ENCODE results near the gene GPR160.
"Not testable (repeated sequence)": the region's sequence is repeated elsewhere in the genome, so short reads cannot be mapped to it uniquely, and the experiment has no call there.

GPR160 gene

GRCh38 chr3:170096342-170096741, 58.5 kb downstream of the GPR160 start:
- no peak for DNase-seq (ENCODE audit: insufficient read length)
- no peak for TF ChIP-seq POLR2A (IDR thresholded peaks at IDR 0.05; ENCODE audit: low read depth, low read length)
- TF ChIP-seq POLR2AphosphoS5 (IDR thresholded peaks at IDR 0.05; ENCODE audit: low read depth, low read length): no peak
- no peak for TF ChIP-seq TAF1 (IDR thresholded peaks at IDR 0.05; ENCODE audit: borderline replicate concordance, low read depth, low read length)
- peak; percentile 63 for FAIRE-seq

DNA sequence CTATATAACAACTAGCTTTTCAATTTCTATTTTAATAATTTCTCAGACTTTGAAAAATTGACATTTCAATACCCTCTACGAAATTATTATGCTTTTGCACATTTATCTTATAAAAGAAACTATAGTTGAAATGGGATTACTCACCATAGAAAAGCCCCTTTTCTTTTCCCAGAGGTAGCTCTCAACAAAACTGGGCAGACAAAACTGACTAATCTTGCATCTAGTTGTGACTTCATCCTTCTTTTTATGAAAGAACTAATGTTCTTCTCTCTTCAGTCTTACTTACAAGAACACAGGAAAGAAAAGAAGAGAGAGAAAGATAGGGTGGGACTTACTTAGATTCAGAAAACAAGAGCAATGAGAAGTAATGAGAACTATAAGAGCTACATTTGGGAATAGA, 61.0 kb downstream of the GPR160 start:
- no peak for DNase-seq (ENCODE audit: insufficient read length)
- FAIRE-seq: peak; percentile 38
- TF ChIP-seq POLR2A (IDR thresholded peaks at IDR 0.05; ENCODE audit: low read depth, low read length): no peak
- TF ChIP-seq POLR2AphosphoS5 (IDR thresholded peaks at IDR 0.05; ENCODE audit: low read depth, low read length): no peak

- no peak for FAIRE-seq
- TF ChIP-seq TAF1 (IDR thresholded peaks at IDR 0.05; ENCODE audit: borderline replicate concordance, low read depth, low read length) (no peak), POLR2A (IDR thresholded peaks at IDR 0.05; ENCODE audit: low read depth, low read length) (no peak), POLR2AphosphoS5 (IDR thresholded peaks at IDR 0.05; ENCODE audit: low read depth, low read length) (no peak)
These were observed 63.1 kb downstream of the GPR160 start for GRCh38 chr3:170100944-170101343.

DNA sequence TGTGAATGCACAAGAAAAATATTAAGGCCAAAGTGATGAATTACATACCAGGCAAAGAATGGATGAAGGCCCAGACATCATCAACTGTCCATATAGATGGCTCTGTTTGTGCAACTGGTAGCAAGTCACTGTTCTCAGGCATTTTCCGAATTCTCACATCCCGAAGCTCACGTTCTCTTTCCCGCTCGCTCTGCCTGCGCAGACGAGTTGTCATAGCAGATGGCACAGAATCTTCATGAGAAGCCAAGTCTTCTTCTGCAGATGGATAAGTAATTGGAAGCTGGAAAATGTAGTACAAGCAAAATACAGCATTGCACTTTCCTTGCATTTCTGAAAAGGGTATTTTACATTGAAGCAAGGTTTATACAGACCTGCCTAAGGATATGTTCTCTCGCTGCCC, 64.6 kb downstream of the GPR160 start:
- no peak for DNase-seq (ENCODE audit: insufficient read length)
- FAIRE-seq: peak; percentile 42
- no peak for TF ChIP-seq TAF1 (IDR thresholded peaks at IDR 0.05; ENCODE audit: borderline replicate concordance, low read depth, low read length)
- no peak for TF ChIP-seq POLR2AphosphoS5 (IDR thresholded peaks at IDR 0.05; ENCODE audit: low read depth, low read length)
- TF ChIP-seq POLR2A (IDR thresholded peaks at IDR 0.05; ENCODE audit: low read depth, low read length): no peak

More at GRCh38 chr3:170100944-170101343, 63.1 kb downstream of the GPR160 start:
- no peak for DNase-seq (ENCODE audit: insufficient read length)

DNA sequence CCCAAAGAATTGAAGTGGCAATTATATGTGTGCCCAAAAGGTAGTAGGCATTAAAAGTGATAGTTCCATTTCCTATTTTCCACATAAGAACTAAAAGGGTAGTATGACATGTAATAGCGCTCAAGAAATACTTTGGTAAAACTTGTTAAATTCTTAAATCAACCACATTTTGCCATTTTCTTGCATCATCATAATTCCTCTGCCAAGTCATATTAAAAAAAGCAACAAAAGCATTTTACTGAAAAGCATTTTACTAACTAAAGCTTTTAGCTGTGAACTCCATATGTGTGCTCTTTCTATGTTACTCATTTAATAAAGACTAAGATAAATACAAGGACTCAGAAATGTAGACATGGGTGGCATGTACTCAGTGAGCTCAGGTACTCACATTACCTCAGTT, 70.1 kb downstream of the GPR160 start:
- DNase-seq (ENCODE audit: insufficient read length) (no peak), FAIRE-seq (no peak)
- TF ChIP-seq POLR2A (IDR thresholded peaks at IDR 0.05; ENCODE audit: low read depth, low read length): no peak
- TF ChIP-seq TAF1 (IDR thresholded peaks at IDR 0.05; ENCODE audit: borderline replicate concordance, low read depth, low read length): no peak

DNA sequence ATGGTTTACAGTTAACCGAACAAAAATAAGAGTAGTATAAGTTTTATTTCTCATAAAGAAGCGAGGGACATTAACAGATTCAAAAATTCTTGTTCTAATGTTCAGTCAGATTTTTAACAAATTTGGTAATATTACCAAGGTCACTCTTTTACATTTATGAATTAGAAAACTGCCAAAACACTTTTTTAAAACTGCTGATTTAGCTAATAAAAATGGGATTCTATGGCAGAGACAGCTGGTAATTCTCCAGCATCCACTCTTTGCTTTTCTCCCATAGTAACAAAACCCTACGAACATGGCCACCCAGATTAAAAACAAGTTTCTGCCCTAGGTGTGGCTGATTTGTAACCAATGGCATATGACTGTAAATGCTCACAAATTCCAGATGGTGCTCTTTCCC, 71.2 kb downstream of the GPR160 start:
- DNase-seq (ENCODE audit: insufficient read length): no peak
- TF ChIP-seq TAF1 (IDR thresholded peaks at IDR 0.05; ENCODE audit: borderline replicate concordance, low read depth, low read length): no peak
- no peak for TF ChIP-seq POLR2A (IDR thresholded peaks at IDR 0.05; ENCODE audit: low read depth, low read length)
- TF ChIP-seq POLR2AphosphoS5 (IDR thresholded peaks at IDR 0.05; ENCODE audit: low read depth, low read length): no peak
- FAIRE-seq: no peak

GRCh38 chr3:170109579-170110293, 71.9 kb downstream of the GPR160 start:
- TF ChIP-seq POLR2AphosphoS5 (IDR thresholded peaks at IDR 0.05; ENCODE audit: low read depth, low read length) (no peak), POLR2A (IDR thresholded peaks at IDR 0.05; ENCODE audit: low read depth, low read length) (no peak), TAF1 (IDR thresholded peaks at IDR 0.05; ENCODE audit: borderline replicate concordance, low read depth, low read length) (no peak)
- FAIRE-seq (no peak), DNase-seq (ENCODE audit: insufficient read length) (no peak)

GRCh38 chr3:170111147-170111771, 73.5 kb downstream of the GPR160 start:
- DNase-seq (ENCODE audit: insufficient read length): no peak
- TF ChIP-seq POLR2AphosphoS5 (IDR thresholded peaks at IDR 0.05; ENCODE audit: low read depth, low read length) (no peak), TAF1 (IDR thresholded peaks at IDR 0.05; ENCODE audit: borderline replicate concordance, low read depth, low read length) (no peak), POLR2A (IDR thresholded peaks at IDR 0.05; ENCODE audit: low read depth, low read length) (no peak)
- no peak for FAIRE-seq

GRCh38 chr3:170114165-170114564, 76.4 kb downstream of the GPR160 start:
- not testable (repeated sequence) for DNase-seq (ENCODE audit: insufficient read length); FAIRE-seq

GRCh38 chr3:170117134-170117533, 79.3 kb downstream of the GPR160 start:
- no peak for TF ChIP-seq POLR2A (IDR thresholded peaks at IDR 0.05; ENCODE audit: low read depth, low read length)
- no peak for TF ChIP-seq POLR2AphosphoS5 (IDR thresholded peaks at IDR 0.05; ENCODE audit: low read depth, low read length)
- no peak for TF ChIP-seq TAF1 (IDR thresholded peaks at IDR 0.05; ENCODE audit: borderline replicate concordance, low read depth, low read length)
- DNase-seq (ENCODE audit: insufficient read length) (no peak), FAIRE-seq (no peak)

GRCh38 chr3:170128259-170128976, 90.6 kb downstream of the GPR160 start:
- TF ChIP-seq TAF1 (IDR thresholded peaks at IDR 0.05; ENCODE audit: borderline replicate concordance, low read depth, low read length): no peak
- no peak for TF ChIP-seq POLR2AphosphoS5 (IDR thresholded peaks at IDR 0.05; ENCODE audit: low read depth, low read length)
- TF ChIP-seq POLR2A (IDR thresholded peaks at IDR 0.05; ENCODE audit: low read depth, low read length): no peak
- FAIRE-seq (peak; percentile 89), DNase-seq (ENCODE audit: insufficient read length) (peak; percentile 20)

DNA sequence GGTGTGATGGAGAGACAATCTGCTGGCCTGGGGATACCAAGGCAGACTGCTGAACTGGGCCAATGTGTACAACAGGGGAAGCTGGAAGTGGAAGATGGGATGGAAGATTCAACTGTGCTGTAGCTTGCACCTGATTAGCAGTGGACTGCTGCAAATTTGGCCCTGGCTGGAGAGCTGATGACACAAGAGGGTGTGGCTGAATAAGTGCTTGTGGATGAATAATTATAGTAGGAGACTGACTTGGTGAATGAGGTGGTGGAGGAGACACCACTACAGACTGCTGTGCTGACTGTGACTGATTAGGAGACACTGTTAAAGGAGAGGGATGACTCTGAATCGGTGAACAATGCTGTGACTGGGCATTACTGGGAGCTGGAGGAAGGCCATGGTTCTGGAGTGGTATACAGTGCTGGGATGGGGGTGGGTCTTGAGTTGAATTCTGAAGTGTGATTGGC, 91.2 kb downstream of the GPR160 start:
- TF ChIP-seq POLR2A (IDR thresholded peaks at IDR 0.05; ENCODE audit: low read depth, low read length) (no peak), POLR2AphosphoS5 (IDR thresholded peaks at IDR 0.05; ENCODE audit: low read depth, low read length) (no peak)
- DNase-seq (ENCODE audit: insufficient read length) (no peak), FAIRE-seq (no peak)
